ENCODE data around the gene PGPEP1.
"Not testable (repeated sequence)": the region's sequence is repeated elsewhere in the genome, so short reads cannot be mapped to it uniquely, and the experiment has no call there.

PGPEP1 gene

DNA sequence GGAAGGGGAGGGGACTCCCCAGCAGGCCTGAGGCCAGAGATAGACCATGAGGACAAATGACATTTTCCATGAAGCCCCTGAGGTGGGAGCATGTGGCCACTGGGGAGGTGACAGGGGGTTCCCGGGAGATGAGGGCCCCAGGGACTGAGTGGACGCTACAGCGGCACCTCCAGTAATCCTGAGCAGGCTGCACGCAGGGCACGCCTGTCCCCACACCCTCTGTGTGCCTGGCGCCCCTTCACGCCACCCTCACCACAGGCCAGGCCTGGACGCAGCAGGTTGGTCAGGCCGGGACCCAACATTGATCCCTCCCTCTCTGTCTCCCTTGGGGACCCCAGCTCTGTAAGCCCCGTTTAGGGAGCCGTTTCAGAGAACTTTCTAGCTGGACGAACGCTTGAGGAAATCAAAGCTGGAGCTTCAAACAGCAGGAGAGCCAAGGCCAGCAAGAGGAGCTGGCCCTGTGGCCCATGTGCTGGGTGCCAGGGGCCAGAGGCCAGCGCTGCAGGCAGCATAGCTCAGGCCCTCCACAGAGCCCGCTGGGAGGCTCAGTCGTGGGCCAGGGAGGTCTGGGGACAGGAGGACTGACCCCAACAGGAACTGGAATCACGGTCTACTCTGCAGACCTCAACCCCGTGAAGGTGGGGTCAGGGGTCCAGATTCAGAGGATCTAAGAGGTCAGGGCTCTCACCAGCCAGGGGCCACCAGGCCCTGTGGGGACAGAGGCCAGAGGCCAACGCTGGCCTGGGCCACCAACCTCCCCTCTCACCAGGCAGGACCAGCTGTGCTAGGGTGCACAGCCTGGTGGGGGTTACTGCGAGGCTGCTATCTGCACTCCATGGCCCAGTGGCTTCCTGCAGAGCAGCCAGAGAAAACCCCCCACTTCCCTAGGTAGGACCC is 32.1 kb upstream of the PGPEP1 start:
- H3K4me3 ChIP-seq (ENCODE audit: low read depth, low read length) = no peak overlapping the region

DNA sequence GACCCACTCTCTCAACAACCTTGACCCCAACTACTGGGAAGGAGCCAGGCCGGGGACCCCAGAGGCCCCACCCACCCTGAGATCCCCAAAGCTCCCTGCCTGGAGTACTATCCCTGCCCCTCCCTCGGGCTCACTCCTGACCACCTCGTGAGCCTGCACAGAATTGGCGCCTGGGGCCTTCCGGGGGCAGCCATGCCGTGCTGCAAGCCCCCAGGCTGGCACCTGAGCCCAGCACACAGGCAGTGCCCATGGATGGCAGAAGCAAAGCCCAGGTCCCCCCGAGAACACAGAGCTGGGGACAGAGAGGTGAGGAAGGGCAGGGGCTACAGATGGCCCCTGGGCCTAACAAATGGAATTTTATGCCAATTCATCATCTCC is 31.5 kb upstream of the PGPEP1 start:
- H3K4me3 ChIP-seq (ENCODE audit: low read depth, low read length) = no peak overlapping the region

DNA sequence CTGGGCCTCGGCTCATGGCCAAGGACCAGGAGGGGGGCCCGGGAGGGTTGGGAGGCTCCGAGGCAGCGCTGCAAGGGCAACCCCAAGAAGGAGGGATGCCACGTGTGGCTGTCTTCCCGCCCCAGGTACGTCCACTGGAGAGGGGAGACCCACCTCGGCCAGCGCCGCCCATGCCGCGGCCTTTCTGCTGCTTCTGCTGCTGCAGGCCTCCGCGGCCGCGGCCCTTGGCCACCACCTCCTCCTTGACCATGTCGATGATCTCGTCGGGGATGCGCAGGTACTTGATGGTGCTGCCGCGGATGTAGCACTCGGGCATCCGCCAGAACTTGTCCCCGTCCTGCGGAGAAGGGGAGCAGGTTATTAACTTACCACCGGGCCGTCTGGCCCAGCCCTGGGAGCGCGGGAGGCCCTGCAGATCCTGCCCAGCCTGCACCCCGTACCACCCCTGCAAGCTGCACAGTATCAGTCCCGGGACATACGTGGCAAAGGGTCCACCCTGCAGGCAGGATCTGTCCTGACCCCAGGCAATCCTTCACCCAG is 30.8 kb upstream of the PGPEP1 start:
- no peak overlapping the region for H3K4me3 ChIP-seq (ENCODE audit: low read depth, low read length)

DNA sequence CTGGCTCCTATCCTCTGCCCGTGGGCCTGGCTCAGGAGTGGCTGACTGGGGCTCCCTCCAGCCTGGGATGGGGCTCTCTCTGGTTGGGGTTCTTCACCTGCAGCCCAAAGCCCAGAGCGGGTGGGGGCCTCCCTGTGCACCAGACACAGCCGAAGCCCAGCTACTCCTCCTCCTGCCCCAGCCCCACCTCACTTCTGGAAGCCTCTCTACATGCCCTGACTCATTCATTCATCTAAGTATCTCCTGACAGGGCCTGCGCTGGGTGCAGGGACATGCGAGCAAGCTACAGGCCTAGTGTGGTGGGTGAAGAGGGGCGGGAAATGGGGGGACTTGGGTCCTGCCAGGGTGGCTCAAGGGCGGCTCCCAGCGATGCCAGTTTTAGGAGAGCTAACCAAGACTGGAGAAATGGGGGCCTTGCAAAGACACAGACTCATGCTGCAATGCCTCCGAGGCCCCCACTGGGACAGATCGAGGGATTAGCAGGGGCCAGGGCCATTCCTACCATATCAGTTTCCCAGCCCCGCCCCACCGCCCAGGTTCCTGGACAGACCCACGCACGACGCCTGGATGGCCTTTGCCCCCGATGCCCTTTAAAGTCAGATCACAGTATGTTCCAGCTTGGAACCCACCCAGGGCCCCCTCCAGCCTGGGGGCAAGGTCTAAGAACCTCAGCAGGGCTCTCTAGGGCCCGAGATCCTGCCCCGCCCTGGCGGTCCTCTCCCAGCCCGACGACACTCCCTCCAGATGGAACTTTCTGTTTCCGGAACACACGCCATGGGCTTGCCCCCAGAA is 30.1 kb upstream of the PGPEP1 start:
- H3K4me3 ChIP-seq (ENCODE audit: low read depth, low read length) = no peak overlapping the region

DNA sequence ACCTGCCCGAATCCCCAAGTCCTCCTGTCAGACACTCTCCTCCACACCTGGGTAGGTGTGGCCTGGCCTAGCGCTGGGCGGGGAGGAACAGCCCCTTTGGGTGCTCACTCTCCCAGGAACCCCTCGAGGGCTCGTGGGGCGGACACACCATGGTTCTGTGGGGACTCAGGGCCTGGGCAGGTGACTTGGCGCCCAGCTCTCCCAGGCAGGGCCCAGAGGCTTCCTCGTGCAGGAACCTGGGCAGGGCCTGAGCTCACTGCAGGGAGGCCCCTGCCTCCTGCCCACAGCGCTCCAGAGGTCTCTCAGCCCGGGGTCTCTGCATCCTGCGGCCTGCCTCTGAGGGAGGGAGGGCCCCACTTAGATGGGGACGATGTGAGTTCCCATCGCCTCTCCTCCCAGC is 29.4 kb upstream of the PGPEP1 start:
- H3K4me3 ChIP-seq (ENCODE audit: low read depth, low read length) = no peak overlapping the region

DNA sequence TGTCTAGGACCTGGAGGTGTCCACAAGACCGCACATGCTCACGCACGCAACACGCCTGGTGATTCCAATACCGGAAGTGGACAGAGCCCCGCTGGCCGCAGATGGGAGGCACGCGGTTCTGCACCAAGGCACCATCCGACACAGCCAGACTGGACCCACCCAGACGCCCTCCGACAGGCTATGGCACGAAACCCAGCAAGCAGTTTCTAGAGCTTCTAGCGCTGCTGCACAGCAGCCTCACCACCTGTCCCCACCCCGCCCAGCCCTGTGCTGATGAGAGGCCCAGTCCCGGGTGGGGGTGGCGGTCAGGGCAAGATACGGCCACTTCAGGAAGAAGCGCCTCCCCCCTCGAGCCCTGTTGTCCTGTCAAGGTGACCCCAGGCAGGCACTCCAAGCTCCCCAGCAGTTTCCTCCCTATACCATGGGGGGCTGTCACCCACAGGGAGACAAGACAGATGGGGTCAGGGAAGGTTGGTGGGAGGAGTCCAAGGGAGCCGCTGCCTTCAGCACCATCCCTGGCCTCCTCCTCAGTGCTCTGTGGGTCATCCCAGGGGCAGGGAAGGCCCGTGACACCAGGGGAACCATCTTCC is 28.8 kb upstream of the PGPEP1 start:
- no peak overlapping the region for H3K4me3 ChIP-seq (ENCODE audit: low read depth, low read length)

DNA sequence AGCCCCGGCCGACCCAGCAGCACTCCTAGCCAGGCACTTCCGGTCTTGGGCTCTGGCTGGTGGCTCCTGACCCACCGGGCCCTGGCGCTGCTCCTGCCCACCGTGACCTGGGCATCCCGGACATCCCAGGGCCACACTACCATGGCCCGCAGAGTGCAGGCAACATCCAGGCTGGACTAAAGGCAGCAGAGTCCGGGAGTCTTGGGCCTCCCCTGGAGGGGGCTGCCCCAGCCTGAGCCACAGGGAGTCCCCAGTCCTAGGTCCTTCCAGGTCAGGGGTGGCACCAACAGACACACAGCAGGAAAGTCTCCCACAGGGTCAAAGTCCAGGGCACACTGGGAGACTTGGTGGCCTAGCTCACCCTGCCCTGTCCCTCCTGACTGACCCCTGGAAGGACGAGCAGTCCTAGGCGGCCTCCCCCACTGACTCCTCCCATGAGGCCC is 28.3 kb upstream of the PGPEP1 start:
- H3K4me3 ChIP-seq (ENCODE audit: low read depth, low read length) = no peak overlapping the region

DNA sequence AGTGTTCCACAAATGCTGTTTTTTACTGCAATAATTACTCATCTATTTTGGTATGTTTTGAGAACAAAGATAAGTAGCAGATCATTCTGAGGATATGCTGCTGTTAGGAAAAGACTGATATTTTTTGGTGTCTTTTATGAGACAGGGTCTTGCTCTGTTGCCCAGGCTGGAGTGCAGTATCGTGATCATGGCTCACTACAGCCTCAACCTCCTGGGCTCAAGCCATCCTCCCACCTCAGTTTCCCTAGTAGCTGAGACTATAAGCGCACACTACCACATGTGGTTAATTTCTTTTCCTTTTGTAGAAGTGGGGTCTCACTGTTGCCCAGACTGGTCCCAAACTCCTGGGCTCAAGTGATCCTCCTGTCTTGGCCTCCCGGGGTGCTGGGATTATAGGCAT is 27.0 kb upstream of the PGPEP1 start:
- H3K4me3 ChIP-seq (ENCODE audit: low read depth, low read length) = no peak overlapping the region

DNA sequence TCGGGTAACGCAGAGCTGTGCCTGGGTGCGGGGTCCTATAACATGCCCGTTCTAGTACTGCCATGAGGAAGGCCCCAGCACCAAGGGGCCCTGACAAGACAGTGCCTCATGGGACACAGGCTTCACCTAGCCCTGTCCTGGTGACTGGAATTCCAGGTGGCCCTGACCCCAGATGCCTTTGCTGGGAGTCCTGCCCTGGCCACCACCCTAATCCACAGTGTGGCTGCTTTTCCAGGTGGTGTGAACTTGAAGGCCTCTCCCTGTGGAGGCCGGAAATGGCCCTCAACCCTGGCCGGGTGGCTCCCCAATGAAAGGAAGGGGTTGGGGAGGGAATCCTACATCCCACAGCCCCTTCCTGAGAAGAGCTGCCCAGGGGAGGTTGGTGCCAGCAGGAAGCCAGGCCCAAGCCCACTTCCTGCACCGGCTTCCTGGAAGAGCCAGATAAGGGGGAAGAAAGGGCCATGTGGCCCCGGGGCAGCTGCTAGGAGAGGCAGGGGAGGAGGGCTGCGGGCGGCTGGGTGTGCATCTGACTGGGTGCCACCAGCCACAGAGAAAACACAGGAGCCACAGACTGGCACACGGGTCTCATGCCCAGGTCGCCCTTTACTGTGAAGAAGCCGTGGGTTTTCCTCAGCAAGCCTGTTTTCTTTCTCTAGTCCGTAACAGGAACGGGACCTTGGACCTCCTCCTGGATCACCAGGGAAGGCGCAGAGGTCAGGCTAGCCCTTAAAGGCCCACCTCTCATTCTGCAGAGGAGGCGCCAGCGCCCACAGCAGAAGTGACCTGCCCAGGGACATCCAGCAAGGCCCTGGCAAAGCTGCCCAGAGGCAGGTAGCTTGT is 22.2 kb upstream of the PGPEP1 start:
- no peak overlapping the region for H3K4me3 ChIP-seq (ENCODE audit: low read depth, low read length)

DNA sequence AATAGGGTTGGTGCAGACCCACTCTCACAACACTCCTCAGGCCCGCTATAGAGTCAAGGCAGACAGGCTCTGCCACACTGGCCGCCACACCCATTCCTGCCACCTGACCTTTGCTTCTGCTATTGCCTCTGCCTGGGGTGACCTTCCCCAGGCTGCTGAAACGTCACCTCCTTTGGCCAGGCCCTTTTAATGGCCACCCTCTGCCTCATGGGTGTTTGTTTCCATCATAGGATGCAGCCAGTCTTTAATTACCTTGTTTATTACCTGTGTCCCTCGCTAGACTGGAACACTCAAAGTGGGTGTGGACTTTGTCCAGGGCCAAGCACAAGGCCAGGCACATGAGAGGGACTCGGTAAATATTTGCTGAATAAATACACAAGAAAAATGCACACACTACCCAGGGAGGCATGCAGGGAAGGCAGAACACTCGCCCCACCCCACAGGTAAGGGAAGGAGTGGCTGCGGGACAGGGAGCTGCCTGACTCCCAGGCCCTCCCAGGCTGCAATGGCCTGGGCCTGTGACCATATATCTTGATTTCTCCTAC is 20.7 kb upstream of the PGPEP1 start:
- no peak overlapping the region for H3K4me3 ChIP-seq (ENCODE audit: low read depth, low read length)

DNA sequence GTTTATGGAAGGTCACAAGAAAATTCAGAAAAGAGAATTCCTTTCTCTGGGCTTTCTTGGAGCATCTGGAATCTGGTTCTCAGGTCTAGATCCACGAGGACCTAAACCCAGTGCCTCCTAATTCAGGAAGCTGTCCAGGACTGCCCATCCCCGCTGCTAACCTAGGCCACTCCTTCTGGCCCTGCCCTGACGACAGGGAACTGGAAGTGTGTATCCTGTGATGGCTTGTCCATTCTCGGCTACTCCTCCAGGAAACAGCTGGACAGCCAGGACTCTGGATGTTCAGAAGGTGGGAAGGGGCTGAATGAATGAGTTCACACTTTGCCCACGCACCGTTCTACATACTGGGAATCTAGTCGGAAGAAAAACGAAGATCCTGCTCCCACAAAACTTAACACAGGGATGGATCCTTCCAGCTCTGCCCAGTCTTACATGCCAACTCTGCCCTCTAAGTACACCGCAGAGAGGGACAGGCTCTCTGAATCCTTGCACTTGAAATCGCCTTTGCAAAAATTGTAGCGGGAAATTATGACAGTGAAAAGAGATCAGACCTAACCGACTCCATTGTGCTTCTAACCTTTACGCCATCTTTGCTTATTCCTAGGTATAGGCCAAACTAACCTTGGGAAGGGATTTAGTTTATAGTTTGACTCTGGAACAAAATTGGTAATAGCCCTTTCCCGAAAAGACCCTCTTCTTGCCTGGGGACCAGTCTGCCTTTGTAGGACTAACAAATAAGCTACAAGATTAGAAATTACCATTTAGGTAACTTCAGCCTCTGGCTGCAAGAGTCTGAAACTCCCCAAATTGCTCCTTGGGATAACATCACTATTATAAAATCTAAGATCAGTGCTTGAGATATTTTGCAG is 19.3 kb upstream of the PGPEP1 start:
- no peak overlapping the region for H3K4me3 ChIP-seq (ENCODE audit: low read depth, low read length)

DNA sequence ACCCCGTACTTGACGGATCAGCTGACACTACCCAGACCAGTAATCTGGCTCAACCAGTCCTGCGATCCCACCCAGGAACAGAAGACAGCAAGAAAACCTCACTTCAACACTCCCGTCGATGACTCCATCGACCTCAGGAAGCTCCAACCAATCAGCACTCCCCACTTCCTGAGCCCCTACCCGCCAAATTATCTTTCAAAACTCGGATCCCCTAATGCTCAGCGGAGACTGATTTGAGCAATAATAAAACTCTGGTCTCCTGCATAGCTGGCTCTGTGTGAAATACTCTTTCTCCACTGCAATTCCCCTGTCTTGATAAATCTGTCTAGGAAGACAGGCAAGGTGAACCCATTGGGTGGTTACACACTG is 18.7 kb upstream of the PGPEP1 start:
- peak overlapping the region; percentile 77 for H3K4me3 ChIP-seq (ENCODE audit: low read depth, low read length)

DNA sequence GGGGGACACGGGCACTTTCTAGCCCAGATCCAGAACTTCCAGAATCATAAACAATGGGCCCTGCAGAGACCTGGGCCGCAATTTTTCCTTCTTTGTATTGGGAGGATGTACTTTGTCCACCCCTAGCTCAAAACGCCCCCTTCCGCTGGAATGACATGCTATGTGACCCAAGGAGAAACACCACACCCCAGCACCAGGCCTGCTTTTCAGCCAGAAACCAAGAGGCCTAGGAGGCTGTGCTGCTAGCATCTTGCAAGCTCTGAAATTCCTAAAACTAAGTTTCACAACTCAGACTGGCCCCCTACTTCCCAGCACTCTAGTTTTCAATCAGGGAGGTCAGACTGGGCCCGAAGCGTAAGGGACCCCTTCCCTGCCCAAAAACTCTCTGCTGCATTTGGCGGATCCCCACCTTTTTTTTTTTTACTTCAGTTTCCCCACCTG is 18.1 kb upstream of the PGPEP1 start:
- peak overlapping the region; percentile 77 for H3K4me3 ChIP-seq (ENCODE audit: low read depth, low read length)

DNA sequence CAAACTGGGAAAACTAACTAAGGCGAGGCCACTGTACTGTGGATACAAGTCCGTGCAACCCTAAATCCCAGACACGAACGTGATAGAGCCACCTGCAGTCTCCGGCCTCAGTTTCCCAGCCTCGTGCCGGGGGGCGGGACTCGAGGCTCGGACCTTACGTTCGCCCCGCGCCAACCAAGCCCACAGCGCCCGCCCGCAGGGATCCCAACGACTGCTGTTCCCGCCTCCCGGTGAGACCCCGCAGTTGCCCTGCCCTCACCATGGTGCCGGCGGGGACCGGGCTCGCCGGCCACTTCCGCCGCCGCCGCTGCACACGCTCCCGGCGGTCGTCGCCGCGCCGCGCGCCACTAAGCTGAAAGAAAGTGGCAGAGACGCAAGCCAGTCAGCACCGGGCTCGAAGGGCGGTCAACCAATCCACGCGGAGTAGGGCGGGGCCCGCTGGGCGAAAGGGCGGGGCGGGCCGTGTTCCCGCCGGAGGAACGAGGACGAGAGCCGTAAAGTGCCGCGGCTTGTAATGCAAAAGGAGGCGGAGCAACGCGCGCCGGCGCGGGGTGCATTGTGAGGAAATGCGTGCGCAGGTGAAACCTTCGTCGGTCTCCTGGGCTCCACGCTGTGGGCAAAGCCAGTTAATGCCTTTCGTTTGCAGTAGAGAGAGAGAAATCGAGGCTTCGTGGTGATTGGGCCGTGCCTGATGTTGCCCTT is 17.5 kb upstream of the PGPEP1 start, which contains the start of gene LSM4:
Gene LSM4, minus strand, starts transcription at position 318 of the 702 bp plus-strand sequence. Its CDS starts 56 bp downstream, at position 262.
- H3K4me3 ChIP-seq (ENCODE audit: low read depth, low read length) = peak within 1 kb of the TSS; percentile 77

DNA sequence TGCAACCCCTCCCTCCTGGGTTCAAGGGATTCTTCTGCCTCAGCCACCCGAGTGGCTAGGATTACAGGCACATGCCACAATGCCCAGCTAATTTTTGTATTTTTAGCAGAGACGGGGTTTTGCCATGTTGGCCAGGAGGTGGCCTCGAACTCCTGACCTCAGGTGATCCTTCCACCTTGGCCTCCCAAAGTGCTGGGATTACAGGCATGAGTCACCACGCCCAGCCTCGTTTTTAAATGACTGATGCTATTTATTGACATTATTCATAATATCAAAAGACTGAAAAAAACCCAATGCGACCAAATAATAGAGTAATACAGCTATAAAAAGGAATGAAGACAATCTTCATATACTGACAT is 16.0 kb upstream of the PGPEP1 start:
- H3K4me3 ChIP-seq (ENCODE audit: low read depth, low read length) = not testable (repeated sequence)

DNA sequence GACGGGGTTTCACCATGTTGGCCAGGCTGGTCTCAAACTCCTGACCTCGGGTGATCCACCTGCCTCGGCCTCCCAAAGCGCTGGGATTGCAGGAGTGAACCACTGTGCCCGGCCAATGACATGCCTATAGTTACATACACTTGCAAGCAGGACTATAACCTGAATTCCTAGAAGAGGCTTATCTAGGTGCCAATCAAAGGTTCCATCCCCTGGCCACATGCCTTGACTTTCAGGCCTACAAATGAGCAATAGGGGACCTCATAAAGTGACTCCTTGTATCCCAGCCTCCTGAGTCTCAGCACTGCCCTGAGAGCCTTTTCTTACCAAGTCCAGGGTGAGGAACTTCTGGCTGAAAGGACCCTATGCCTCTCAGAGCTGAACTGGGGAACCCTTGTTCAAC is 13.6 kb upstream of the PGPEP1 start:
- no peak overlapping the region for H3K4me3 ChIP-seq (ENCODE audit: low read depth, low read length)

DNA sequence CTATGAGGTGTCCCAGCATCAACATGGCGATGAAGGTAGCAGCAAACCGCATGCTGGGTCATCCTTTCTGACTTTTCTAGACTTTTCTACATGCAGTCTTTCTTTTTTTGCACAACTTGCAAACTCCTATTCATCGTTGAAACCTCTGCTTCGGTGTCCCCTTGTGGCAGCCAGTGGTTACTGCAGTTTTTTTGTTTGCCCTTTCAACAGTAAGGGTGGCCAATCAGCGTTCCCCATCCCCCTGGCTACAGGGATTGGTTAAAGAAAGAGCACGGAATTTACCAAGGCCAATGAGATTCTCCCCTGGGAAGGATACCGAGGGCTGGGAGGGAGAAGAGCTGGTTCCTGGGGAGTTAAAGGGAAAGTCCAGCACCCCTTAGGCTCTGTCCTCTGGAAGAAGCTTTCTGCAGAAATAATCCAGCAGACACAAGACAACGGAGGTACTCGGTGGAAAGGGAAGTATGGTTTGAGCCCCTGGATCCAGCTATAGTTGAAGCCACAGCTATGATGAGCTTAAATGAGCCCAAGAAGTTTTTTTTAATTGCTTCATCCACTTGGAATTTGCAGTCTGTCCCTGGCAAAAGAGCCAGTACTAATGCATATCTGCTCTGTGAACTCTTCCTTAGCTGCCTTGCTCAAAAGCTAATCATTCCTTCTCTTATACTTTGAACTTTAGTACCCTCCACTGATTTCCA is 11.9 kb upstream of the PGPEP1 start:
- peak overlapping the region; percentile 35 for H3K4me3 ChIP-seq (ENCODE audit: low read depth, low read length)

DNA sequence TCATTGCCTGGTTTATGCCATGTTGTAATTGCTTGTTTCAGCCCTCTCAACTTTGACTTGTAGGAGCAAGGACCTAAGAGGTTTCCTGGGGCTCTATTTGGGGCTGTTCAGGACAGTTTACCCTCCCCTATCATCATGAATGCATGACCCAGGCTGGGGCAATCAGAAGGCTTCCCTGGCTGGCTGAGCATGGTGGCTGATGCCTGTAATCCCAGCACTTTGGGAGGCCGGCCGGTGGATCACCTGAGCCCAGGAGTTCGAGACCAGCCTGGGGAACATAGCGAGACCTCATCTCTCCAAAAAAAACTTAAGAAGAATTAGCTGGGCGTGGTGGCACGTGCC is 11.4 kb upstream of the PGPEP1 start:
- peak overlapping the region; percentile 35 for H3K4me3 ChIP-seq (ENCODE audit: low read depth, low read length)

All from iPS-11a (cell line).